Posterior vena cava (tissue), 2 donors: Measurements from ENCODE around the gene KCNT2. TPM values are rescaled to one million over a fixed set of nuclear protein-coding genes. Genes with fewer than 3 reads are reported as not detected.
"Not testable (repeated sequence)": the region's sequence is repeated elsewhere in the genome, so short reads cannot be mapped to it uniquely, and the experiment has no call there.

Source experiments
- DNase-seq: peaks from one replicate; pipeline ENCODE4 v3.0.0-alpha.2; 2020; ENCODE audit warnings: low spot score
- intact Hi-C, 2 donors: fragments of 100-400 bp; cut with DNase I; formaldehyde crosslinking; loops; one replicate each; pipeline versions ENCODE4 v1.14.1 to v1.14.2; 2022 to 2023
- total RNA-seq, 2 donors: library from RNA; stranded (reverse); fragmentation: NEBNext Ultra II Directional; extraction: Animal tissue kit (Norgen Biotek cat#: 25700); gene quantifications; one replicate each; pipeline ENCODE4 v1.2.1, GENCODE V29; 2021
- donor health status: DM: yes; HTN: yes; CAD: no.
- donor health status: DM: yes; HTN: yes; CAD: no.

KCNT2 gene
- total RNA-seq, 2 donors from 2014 or later: 7.5 to 13.3 TPM

GRCh38 chr1:196302420-196302819, 305.8 kb downstream of the KCNT2 start:
- intact Hi-C loops: no loop called here
- DNase-seq: no peak

DNA sequence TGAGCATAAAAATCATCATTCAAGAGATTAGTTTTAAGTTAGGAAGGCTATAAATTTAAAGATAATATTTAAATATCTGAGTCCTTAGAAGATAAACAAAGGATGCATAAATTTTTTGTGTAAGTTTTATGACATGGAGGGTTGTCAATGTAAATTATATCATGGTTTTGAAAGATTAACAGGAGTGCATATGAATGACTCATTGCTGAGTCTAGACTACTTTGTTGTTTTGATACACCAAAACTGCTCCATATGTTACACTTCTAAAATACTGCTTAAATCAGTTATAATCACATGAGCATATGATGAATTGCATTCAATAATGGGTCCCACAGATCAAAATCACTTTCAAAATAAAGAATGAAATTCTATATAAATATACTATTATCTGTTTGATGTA, 312.5 kb downstream of the KCNT2 start:
- no peak for DNase-seq
- intact Hi-C loops: no loop called here

GRCh38 chr1:196278816-196279215, 329.4 kb downstream of the KCNT2 start:
- DNase-seq: no peak
- intact Hi-C loops: no loop called here

- intact Hi-C loops: no loop called here
- DNase-seq: no peak
Observed at GRCh38 chr1:196277860-196278259, 330.4 kb downstream of the KCNT2 start.

GRCh38 chr1:196271212-196271947, 336.9 kb downstream of the KCNT2 start:
- intact Hi-C loops: no loop called here
- no peak for DNase-seq

DNA sequence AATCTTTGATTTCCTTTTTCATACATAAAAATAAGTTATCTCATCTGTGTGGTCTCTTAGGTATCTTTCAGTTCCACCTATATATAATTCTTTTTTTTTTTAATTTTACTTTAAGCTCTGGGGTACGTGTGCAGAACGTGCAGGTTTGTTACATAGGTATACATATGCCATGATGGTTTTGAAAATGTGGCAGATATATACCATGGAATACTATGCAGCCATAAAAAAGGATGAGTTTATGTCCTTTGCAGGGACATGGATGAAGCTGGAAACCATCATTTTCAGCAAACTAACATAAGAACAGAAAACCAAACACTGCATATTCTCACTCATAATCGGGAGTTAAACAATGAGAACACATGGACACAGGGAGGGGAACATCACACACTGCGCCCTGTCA, 345.2 kb downstream of the KCNT2 start:
- DNase-seq, intact Hi-C loops: not testable (repeated sequence)

DNA sequence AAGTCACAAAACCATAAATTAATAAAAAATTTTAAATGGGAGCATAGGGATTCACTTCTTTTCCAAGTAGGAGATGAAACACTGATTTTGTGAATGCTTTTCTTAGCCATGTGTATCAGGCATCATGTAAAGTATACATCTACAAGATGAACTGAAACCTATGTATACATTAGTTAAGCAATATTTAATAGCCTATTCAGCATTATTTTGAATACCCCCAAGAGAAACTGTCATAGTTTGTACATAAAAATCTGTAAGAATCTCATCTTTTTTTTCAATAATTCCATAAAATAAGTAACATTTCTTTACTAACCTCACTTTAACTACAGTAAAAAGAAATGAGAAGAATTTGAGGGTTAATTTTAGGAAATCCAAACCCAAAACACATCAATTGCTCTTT, 348.0 kb downstream of the KCNT2 start:
- DNase-seq: no peak
- intact Hi-C loops: no loop called here

DNA sequence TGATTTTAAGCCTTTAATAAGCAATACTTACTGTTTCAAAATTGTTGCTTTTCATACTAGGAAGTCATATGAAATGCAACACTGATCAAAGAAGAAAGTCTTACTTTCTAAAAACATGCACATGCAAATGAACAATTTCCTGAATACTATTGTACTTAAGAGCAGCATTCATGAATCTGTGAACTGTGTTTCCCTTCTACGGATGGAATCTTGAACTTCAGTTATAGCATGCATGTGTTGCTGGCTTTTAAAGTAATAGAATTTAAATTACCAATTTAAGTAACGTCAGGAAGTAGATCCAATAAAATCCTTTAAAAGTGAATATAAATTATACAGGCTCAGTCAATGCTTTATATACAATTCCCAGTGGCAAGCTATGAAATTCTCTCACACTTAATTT, 348.9 kb downstream of the KCNT2 start:
- intact Hi-C loops: no loop called here
- no peak for DNase-seq

GRCh38 chr1:196255762-196256161, 352.5 kb downstream of the KCNT2 start:
- DNase-seq: no peak
- intact Hi-C loops: no loop called here

GRCh38 chr1:196229546-196229945, 378.7 kb downstream of the KCNT2 start:
- intact Hi-C loops: no loop called here
- DNase-seq: no peak

GRCh38 chr1:196214866-196215265, 393.4 kb downstream of the KCNT2 start:
- intact Hi-C loops: no loop called here
- no peak for DNase-seq

DNA sequence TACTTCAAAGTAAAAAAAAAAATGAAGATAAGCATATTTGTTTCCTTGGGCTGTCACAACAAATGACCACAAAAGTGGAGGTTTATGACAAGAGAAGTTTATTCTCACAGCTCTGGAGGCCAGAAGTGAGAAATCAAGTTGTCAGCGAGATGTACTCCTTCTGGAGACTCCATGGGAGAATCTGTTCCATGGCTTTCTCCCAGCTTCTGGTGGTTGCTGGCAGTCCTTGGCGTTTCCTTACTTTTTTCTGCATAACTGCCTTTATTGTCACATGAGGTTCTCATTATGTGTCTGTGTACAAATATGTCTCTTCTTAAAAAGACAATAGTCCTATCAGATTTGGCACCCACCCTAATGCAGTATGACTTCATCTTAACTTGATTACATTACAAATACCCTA, 398.3 kb downstream of the KCNT2 start:
- DNase-seq: no peak
- intact Hi-C loops: no loop called here

GRCh38 chr1:196209265-196209664, 399.0 kb downstream of the KCNT2 start:
- intact Hi-C loops: no loop called here
- DNase-seq: no peak

GRCh38 chr1:196207612-196208217, 400.5 kb downstream of the KCNT2 start:
- DNase-seq: no peak
- intact Hi-C loops: no loop called here

DNA sequence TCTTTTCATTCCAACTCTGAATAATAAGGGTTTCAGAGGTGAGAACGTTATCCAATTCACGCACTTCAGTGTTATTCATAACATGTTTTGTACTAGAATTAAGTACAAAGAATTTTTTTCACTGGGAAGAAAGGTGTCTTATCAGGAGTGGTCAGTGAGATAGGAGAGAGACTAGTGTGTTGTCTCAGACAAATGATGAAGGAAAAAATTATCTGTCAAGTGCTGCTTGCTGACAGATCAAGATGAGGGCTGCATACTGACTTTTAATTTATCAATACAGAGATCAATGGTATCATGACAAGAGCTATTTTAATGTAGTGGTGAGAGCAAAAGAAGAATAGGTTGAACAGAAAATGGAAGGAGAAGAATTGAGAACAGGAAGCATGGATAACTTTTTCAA, 402.4 kb downstream of the KCNT2 start:
- intact Hi-C loops: no loop called here
- no peak for DNase-seq

DNA sequence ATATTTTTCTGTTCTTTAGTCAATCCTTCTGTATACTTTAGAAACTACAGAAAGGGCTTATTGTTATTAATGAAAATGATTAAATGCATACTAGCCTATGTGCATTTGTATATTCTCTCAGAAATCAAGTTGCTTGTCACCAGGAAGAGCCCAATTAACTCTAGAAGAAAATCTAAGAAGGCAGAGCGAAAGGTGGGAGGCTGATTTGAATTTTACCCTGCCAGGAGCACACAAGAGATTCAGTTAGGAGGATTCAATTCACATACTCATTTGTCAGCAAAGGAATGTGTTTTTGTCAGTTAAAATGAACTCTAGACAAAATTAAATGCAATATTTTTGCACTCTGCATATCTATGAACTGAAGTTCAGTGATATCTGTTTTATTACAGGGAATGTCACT, 411.8 kb downstream of the KCNT2 start:
- intact Hi-C loops: no loop called here
- no peak for DNase-seq

DNA sequence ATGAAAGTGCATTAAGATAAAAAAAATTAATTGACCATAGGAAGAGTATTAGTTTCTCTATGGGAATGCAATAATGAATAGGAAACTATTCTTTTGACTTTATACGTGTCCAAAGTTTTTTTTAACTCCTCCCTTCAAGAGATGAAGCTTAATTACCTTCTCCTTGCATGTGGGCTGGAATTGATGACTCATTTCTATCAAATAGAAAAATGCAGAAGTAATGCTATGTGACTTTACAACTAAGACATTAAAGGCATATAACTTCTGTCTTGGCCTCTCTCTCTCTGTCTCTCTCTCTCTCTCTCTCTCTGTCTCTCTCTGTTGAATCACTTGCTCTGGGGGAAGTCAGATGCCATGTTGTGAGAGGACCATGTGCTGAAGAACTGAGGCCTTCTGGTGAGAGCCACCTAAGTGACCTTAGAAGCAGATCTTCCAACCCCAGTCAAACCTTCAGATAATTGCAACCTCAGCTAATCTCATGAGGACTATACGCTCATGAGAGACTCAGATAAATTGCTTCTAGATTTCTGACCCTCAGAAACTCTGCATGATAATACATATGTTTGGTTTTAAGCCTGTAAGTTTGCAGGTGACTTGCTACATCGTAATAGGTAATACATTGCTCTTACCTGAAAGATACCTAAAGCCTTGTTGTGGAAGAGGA, 414.2 kb downstream of the KCNT2 start:
- no peak for DNase-seq
- intact Hi-C loops: no loop called here

- intact Hi-C loops: no loop called here
Observed at GRCh38 chr1:196183941-196184340, 424.3 kb downstream of the KCNT2 start.

DNA sequence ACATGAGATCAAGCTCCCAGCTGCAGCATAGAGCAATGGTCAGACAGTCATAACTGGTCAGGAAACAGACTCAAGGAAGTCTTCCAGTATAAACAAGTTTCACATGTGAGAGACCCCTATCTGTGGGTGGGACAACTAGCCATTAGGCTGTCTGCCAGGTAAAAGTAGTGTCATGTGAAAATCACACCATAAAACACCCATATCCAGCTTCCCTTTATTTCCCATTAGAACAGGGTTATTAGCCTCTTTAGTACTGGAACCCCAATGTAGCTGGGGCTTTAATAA, 426.7 kb downstream of the KCNT2 start:
- no peak for DNase-seq
- intact Hi-C loops: no loop called here

More at GRCh38 chr1:196183941-196184340, 424.3 kb downstream of the KCNT2 start:
- no peak for DNase-seq

DNA sequence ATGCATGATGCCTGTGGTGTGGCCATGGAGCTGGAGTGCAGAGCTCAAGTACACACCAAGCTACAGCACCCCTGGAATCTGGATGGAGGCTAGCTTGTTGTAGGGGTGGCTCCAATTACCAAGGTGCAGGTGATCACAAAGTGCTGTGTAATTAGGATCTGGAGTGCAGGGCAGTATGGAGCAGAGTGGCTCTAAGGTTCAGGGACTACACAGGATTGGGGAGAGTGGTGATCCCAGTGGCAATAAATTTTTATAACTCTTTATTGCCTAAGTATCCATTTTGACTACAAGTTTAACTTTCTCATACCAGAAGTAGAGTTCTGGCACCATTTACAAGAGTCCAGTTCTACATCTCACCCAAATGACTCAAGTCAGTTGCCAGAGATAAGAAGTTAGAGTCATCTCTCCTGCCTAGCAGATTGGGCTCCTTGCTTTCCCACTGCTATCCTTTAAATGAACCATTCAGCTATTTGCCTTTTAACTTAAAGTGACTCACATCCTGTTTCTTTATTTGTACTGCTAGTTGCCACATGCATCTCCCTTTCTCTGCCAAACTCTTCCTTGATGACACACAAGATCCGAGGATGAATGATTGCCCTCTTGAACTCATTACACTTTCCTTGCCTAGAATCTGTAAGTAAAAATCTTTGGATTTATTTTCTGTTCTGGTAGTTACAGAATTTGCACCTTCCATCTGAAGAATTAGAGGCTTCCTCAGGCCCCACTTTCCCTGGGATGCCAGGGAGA, 427.2 kb downstream of the KCNT2 start:
- intact Hi-C loops: no loop called here
- no peak for DNase-seq
